ENCODE measurements around the gene DUSP15.
"Not testable (repeated sequence)": the region's sequence is repeated elsewhere in the genome, so short reads cannot be mapped to it uniquely, and the experiment has no call there.

DNA sequence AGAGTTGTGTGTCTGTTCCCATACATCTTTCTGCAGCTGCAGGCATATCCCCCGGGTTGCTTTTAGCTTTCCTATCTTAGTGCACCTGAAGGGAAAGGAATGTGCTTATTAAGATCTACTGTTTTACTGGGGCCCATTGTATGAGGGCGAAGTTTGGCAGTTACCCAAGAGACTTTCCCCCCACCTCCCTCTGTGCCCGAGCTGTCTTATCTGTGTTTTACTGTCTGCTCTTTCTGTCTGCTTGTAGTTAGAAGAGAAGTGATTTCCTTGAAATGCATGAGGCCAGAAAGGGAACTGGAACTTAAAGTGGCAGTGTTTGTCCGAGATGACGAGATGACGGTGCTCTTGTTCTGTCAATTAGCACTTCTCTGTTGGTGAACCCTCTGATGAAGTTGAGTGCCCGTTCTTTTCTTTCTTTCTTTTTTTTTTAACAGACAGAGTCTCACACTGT lies 47.7 kb upstream of the DUSP15 start:
- TF ChIP-seq, protein P1, sequence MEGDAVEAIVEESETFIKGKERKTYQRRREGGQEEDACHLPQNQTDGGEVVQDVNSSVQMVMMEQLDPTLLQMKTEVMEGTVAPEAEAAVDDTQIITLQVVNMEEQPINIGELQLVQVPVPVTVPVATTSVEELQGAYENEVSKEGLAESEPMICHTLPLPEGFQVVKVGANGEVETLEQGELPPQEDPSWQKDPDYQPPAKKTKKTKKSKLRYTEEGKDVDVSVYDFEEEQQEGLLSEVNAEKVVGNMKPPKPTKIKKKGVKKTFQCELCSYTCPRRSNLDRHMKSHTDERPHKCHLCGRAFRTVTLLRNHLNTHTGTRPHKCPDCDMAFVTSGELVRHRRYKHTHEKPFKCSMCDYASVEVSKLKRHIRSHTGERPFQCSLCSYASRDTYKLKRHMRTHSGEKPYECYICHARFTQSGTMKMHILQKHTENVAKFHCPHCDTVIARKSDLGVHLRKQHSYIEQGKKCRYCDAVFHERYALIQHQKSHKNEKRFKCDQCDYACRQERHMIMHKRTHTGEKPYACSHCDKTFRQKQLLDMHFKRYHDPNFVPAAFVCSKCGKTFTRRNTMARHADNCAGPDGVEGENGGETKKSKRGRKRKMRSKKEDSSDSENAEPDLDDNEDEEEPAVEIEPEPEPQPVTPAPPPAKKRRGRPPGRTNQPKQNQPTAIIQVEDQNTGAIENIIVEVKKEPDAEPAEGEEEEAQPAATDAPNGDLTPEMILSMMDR (IDR thresholded peaks at IDR 0.05) = not testable (repeated sequence)
- not testable (repeated sequence) for TF ChIP-seq POLR2AphosphoS5 (IDR thresholded peaks at IDR 0.05)

All from sigmoid colon (tissue), 4 donors.